22Rv1 (cell line): ENCODE data around the gene ANKRD33B.

ENCODE experiments used
- CTCF ChIP-seq: fragments of 450-650 bp; IDR thresholded peaks from 2 replicates; pipeline ENCODE4 v1.5.1; 2017; ENCODE audit warnings: mild to moderate bottlenecking
- ZFX ChIP-seq: fragments of 450-650 bp; IDR thresholded peaks from 2 replicates; pipeline ENCODE4 v1.6.1; 2017; ENCODE audit warnings: antibody characterized with exemption, borderline replicate concordance

GRCh38 chr5:10671041-10672008 lies 107.5 kb downstream of the ANKRD33B start:
- TF ChIP-seq CTCF = no peak
- no peak for TF ChIP-seq ZFX
